SU-DHL-6 (cell line): ENCODE results near the gene ATP5PD.

ENCODE experiments used
- H2AFZ ChIP-seq: fragments of 200-600 bp; sonication (generic); 2 replicates; pipeline ENCODE4 v1.6.1; 2014; ENCODE audit warnings: low read depth, mild to moderate bottlenecking, moderate library complexity, mixed read lengths, antibody characterized with exemption, low read length; ENCODE audit not compliant: severe bottlenecking
- H3F3A ChIP-seq: fragments of 200-600 bp; shearing (Covaris generic); 2 replicates; pipeline ENCODE4 v1.6.0; 2016; ENCODE audit warnings: antibody characterized with exemption, mild to moderate bottlenecking; ENCODE audit not compliant: insufficient read depth
- H3K27ac ChIP-seq: fragments of 200-600 bp; sonication (generic); 2 replicates; pipeline ENCODE4 v1.5.1; 2016; ENCODE audit warnings: low read depth, mild to moderate bottlenecking, low read length, moderate library complexity, mixed read lengths
- H3K27me3 ChIP-seq: fragments of 200-600 bp; sonication (generic), shearing (Covaris generic); 2 replicates; pipeline ENCODE4 v1.6.0; 2014; ENCODE audit warnings: mild to moderate bottlenecking, low read length
- H3K36me3 ChIP-seq: fragments of 200-600 bp; sonication (generic); 2 replicates; pipeline ENCODE4 v1.6.1; 2014; ENCODE audit warnings: mild to moderate bottlenecking, low read length, mixed read lengths
- H3K4me2 ChIP-seq: fragments of 300-600, 200-600 bp; shearing (Covaris generic), sonication (generic); 2 replicates; pipeline ENCODE4 v1.6.0; 2014; ENCODE audit warnings: low read length, low read depth, mild to moderate bottlenecking; ENCODE audit not compliant: poor library complexity, severe bottlenecking
- H3K4me3 ChIP-seq: fragments of 200-600 bp; sonication (generic); 2 replicates; pipeline ENCODE4 v1.5.1; 2014; ENCODE audit warnings: antibody characterized with exemption, low read length, mild to moderate bottlenecking, mixed read lengths; ENCODE audit not compliant: insufficient read depth, poor library complexity, severe bottlenecking
- H3K79me2 ChIP-seq: fragments of 200-600 bp; sonication (generic); 2 replicates; pipeline ENCODE4 v1.6.1; 2014; ENCODE audit warnings: mild to moderate bottlenecking, low read length, moderate library complexity; ENCODE audit not compliant: insufficient read depth
- H3K9ac ChIP-seq: fragments of 200-600 bp; sonication (generic); 2 replicates; pipeline ENCODE4 v1.7.0; 2014; ENCODE audit warnings: mild to moderate bottlenecking, low read length
- H3K9me2 ChIP-seq: fragments of 200-600 bp; sonication (generic); replicated peaks from 2 replicates; pipeline ENCODE4 v1.6.1; 2014; ENCODE audit warnings: low read length; ENCODE audit not compliant: insufficient read depth
- H3K9me3 ChIP-seq: fragments of 200-600 bp; sonication (generic); 2 replicates; pipeline ENCODE4 v1.6.1; 2014; ENCODE audit warnings: low read length, mixed read lengths; ENCODE audit not compliant: insufficient read depth
- H4K20me1 ChIP-seq: fragments of 200-600 bp; sonication (generic); 2 replicates; pipeline ENCODE4 v1.6.1; 2014; ENCODE audit warnings: low read depth, mild to moderate bottlenecking, antibody characterized with exemption, low read length, moderate library complexity, mixed read lengths
- EZH2phosphoT487 ChIP-seq: fragments of 200-600 bp; sonication (generic), shearing (Covaris generic); conservative IDR thresholded peaks from 2 replicates; pipeline ENCODE4 v1.6.1; 2018; ENCODE audit warnings: mild to moderate bottlenecking, antibody characterized with exemption, low read length, moderate library complexity, mixed read lengths
- TF ChIP-seq, protein P1 (sequence below): fragments of 200-600 bp; sonication (generic); IDR thresholded peaks from one replicate; pipeline ENCODE4 v1.5.1; 2017; ENCODE audit warnings: antibody characterized with exemption, mild to moderate bottlenecking, low read length, moderate library complexity; ENCODE audit not compliant: insufficient read depth, poor library complexity, severe bottlenecking

ATP5PD gene

DNA sequence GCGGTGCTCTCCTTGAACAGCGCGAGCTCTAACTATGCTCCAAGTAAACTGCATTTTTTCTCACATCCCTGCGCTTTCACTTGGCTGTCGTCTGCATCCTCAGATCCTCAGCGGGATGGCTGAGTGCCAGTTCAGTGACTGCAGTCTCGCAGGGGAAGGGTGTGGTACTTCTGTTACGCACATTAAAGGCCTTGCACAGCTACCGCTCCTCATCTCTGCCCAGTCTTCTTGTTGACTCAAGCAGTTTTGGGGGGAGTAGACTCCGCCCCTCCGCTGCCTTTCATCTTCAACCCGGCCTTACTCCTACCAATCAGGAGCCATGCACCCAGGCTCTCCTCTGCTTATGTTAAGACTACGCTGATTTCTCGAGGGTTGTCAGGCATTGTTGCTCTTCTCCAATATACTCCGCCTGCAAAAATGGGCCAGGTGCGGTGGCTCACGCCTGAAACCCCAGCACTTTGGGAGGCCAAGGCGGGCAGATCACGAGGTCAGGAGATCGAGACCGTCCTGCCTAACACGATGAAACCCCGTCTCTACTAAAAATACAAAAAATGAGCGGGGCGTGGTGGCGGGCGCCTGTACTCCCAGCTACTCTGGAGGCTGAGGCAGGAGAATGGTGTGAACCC, 10.0 kb downstream of the ATP5PD start:
- Histone ChIP-seq H3K4me3 (no peak overlapping the region), H3K9me3 (no peaks in the 10 kb centered on the region), H3K36me3 (no peaks in the 10 kb centered on the region), H3K9ac (no peak overlapping the region), H3K4me2 (no peak overlapping the region), H3K27me3 (no peaks in the 10 kb centered on the region), H2AFZ (no peak overlapping the region), H3K27ac (no peak overlapping the region), H3F3A (no peaks in the 10 kb centered on the region; the same call in 1 of the 2 replicates), H4K20me1 (no peaks in the 10 kb centered on the region), H3K9me2 (no peaks in the 10 kb centered on the region), H3K79me2 (no peaks in the 10 kb centered on the region)
- TF ChIP-seq, protein P1, sequence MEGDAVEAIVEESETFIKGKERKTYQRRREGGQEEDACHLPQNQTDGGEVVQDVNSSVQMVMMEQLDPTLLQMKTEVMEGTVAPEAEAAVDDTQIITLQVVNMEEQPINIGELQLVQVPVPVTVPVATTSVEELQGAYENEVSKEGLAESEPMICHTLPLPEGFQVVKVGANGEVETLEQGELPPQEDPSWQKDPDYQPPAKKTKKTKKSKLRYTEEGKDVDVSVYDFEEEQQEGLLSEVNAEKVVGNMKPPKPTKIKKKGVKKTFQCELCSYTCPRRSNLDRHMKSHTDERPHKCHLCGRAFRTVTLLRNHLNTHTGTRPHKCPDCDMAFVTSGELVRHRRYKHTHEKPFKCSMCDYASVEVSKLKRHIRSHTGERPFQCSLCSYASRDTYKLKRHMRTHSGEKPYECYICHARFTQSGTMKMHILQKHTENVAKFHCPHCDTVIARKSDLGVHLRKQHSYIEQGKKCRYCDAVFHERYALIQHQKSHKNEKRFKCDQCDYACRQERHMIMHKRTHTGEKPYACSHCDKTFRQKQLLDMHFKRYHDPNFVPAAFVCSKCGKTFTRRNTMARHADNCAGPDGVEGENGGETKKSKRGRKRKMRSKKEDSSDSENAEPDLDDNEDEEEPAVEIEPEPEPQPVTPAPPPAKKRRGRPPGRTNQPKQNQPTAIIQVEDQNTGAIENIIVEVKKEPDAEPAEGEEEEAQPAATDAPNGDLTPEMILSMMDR, result no peak
- TF ChIP-seq EZH2phosphoT487, result no peak

GRCh38 chr17:75034236-75034908, 12.4 kb downstream of the ATP5PD start:
- Histone ChIP-seq H3K79me2 (no peaks in the 10 kb centered on the region), H3K9ac (peak overlapping the region; percentile 41), H3K4me2 (peak overlapping the region; percentile 44), H3K4me3 (peak overlapping the region; percentile 12), H3K9me3 (no peaks in the 10 kb centered on the region), H3F3A (no peaks in the 10 kb centered on the region; the same call in 1 of the 2 replicates), H3K27me3 (no peaks in the 10 kb centered on the region), H3K9me2 (no peaks in the 10 kb centered on the region), H2AFZ (peak overlapping the region; percentile 85), H3K36me3 (no peaks in the 10 kb centered on the region), H3K27ac (no peak overlapping the region), H4K20me1 (no peaks in the 10 kb centered on the region)
- TF ChIP-seq, protein P1, result no peak

- H3K36me3 ChIP-seq, result no peaks in the 10 kb centered on the region
- no peaks in the 10 kb centered on the region; the same call in 1 of the 2 replicates for H3F3A ChIP-seq
- H2AFZ ChIP-seq, result no peak overlapping the region
- H3K9me3 ChIP-seq, result no peaks in the 10 kb centered on the region
- TF ChIP-seq, protein P1, result no peak
- TF ChIP-seq EZH2phosphoT487, result no peak
- no peak overlapping the region for H3K9ac ChIP-seq
- H3K79me2 ChIP-seq, result no peaks in the 10 kb centered on the region
- H3K4me2 ChIP-seq, result peak overlapping the region; percentile 44
- no peak overlapping the region for H3K27ac ChIP-seq
- H3K27me3 ChIP-seq, result no peaks in the 10 kb centered on the region
- no peak overlapping the region for H3K4me3 ChIP-seq
- H4K20me1 ChIP-seq, result no peaks in the 10 kb centered on the region
- H3K9me2 ChIP-seq, result no peaks in the 10 kb centered on the region
Measured at GRCh38 chr17:75033346-75034235, 13.2 kb downstream of the ATP5PD start.
